Coronary artery (tissue), 2 donors: ENCODE data around the gene VWA3B.
"Not testable (repeated sequence)": the region's sequence is repeated elsewhere in the genome, so short reads cannot be mapped to it uniquely, and the experiment has no call there.

Experiments
- DNase-seq: peaks from one replicate; pipeline ENCODE4 v3.0.0-alpha.2; 2017; ENCODE audit warnings: low spot score
- H3K27ac ChIP-seq, 2 donors: fragments of 200-600 bp; sonication (generic); one replicate each; pipeline ENCODE4 v1.5.1; 2016 to 2019
- H3K4me3 ChIP-seq: fragments of 200-600 bp; sonication (generic); 2 replicates; pipeline ENCODE4 v1.5.1; 2016; ENCODE audit warnings: mild to moderate bottlenecking, moderate library complexity
- TF ChIP-seq, protein P1 (sequence below): fragments of 200-600 bp; sonication (generic); IDR thresholded peaks from one replicate; pipeline ENCODE4 v1.5.1; 2019; ENCODE audit warnings: antibody characterized with exemption

The VWA3B gene

DNA sequence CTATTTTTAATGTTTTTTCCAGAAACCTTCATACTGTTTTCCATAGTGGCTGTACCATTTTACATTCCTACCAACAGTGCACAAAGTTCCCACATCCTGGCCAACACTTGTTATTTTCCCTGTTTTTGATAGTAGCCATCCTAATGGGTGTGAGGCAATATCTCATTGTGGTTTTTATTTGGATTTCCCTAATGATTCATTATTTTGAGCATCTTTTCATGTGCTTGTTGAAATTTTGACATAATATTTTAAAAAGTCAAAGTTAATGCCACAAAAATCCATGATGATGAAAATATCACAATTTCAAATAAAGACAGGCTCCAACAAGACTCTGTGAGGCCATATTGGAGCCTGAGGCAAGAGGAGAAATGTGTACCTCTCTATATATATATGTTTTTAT, 50.2 kb downstream of the VWA3B start:
- TF ChIP-seq, protein P1, sequence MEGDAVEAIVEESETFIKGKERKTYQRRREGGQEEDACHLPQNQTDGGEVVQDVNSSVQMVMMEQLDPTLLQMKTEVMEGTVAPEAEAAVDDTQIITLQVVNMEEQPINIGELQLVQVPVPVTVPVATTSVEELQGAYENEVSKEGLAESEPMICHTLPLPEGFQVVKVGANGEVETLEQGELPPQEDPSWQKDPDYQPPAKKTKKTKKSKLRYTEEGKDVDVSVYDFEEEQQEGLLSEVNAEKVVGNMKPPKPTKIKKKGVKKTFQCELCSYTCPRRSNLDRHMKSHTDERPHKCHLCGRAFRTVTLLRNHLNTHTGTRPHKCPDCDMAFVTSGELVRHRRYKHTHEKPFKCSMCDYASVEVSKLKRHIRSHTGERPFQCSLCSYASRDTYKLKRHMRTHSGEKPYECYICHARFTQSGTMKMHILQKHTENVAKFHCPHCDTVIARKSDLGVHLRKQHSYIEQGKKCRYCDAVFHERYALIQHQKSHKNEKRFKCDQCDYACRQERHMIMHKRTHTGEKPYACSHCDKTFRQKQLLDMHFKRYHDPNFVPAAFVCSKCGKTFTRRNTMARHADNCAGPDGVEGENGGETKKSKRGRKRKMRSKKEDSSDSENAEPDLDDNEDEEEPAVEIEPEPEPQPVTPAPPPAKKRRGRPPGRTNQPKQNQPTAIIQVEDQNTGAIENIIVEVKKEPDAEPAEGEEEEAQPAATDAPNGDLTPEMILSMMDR, result no peak
- Histone ChIP-seq H3K27ac (no peak overlapping the region), H3K4me3 (no peak overlapping the region)
- no peak for DNase-seq

DNA sequence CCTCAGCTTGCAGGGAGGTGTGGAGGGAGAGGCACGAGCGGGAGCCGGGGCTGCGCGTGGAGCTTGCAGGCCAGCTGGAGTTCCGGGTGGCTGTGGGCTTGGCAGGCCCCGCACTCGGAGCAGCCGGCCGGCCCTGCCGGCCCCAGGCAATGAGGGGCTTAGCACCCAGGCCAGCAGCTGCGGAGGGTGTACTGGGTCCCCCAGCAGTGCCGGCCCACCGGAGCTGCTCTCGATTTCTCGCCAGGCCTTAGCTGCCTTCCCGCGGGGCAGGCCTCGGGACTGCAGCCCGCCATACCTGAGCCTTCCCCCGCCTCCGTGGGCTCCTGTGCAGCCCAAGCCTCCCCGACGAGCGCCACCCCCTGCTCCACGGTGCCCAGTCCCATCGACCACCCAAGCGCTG, 52.0 kb downstream of the VWA3B start:
- DNase-seq, H3K27ac ChIP-seq, H3K4me3 ChIP-seq: not testable (repeated sequence)

GRCh38 chr2:98140210-98140609, 53.2 kb downstream of the VWA3B start:
- no peak for DNase-seq
- H3K27ac ChIP-seq, result no peak overlapping the region
- TF ChIP-seq, protein P1, result no peak
- no peak overlapping the region for H3K4me3 ChIP-seq

DNA sequence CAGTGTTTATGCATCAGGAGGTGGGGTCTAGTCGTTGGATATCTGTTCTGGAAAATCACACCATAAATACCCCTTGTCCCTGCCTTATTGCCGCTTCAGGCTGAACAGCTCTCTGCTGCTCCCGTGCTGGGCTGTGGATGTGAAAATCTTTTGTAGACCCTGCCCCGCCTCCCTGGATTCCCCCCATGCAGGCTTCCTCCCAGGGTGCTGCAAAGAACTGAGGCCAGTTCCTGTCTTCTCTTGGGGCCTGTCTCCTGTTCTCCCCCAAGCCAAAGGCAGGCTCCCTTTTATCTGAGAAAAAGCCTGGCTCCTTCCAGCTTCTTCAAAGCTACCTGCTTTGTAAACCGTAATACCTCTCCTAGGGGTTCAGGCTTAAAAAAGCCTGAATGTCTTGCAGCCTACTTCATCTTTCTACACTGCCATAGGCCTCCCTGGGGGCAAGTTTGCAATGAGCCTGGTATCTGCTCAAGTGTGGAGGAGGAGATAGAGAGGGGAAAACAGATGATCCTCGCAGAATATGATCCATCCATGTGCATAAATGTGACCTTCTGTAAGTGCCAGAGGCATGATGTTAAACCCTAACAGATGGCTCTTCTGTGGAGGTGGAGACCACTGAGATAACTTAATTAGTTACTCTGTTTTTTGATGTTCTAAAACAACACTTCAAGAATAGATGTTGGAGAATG, 55.3 kb downstream of the VWA3B start:
- DNase-seq, result peak; percentile 11
- Histone ChIP-seq H3K27ac (no peak overlapping the region), H3K4me3 (no peak overlapping the region)
- TF ChIP-seq, protein P1, result no peak

- Histone ChIP-seq H3K27ac (peak overlapping the region; percentile 37 to 41), H3K4me3 (no peak overlapping the region)
- no peak for DNase-seq
- TF ChIP-seq, protein P1, result no peak
These were observed 58.1 kb downstream of the VWA3B start for GRCh38 chr2:98145070-98145469.

DNA sequence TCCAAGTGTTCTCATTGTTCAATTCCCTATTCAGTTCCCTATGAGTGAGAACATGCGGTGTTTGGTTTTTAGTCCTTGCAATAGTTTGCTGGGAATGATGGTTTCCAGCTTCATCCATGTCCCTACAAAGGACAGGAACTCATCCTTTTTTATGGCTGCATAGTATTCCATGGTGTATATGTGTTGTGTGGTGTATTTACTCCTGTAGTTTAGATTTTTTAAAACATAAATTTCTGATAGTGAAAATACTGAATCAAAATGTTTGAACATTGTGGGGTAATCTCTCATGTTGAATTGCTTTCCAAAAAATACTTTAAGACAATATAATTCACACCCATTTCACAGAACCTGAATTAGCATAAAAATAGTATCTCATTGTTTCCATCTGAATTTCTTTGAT, 60.9 kb downstream of the VWA3B start:
- H3K27ac ChIP-seq, H3K4me3 ChIP-seq, DNase-seq: not testable (repeated sequence)

DNA sequence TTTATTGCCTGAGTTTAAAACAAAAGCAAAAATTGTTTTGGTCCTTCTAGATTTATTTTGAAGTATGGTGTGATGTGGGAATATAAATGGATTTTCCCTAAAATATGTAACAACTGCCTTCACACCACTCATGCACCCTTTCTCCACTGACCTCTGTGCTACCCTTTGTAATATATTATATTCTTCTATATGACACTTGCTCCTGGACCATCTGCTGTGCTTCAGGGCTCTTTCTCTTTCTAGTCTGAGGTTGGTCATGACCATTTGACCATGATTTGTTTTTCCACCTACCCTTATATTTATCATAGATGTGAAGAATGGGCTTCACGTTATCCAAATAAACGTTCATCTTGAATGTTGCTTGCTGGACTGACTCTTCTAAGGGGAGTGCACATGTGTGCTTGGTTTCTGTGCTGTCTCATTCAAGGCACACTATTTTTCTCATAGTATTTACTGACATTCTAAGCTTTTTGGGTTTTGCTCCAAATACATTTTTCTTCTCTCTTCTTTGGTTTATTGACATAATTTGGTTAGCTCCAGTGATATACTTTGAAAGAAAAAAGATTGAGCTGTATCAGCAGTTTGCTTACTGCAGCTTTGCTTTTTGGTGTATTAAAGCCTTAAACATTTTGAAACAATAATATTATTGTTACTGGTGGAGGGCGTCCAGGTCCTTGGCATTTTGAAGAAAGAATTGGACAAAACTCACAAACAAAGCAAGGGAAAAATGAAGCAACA, 61.8 kb downstream of the VWA3B start:
- Histone ChIP-seq H3K4me3 (peak overlapping the region; percentile 44), H3K27ac (peak overlapping the region; percentile 6 to 7)
- no peak for DNase-seq
- TF ChIP-seq, protein P1, result no peak

GRCh38 chr2:98149333-98149697, 62.3 kb downstream of the VWA3B start:
- TF ChIP-seq, protein P1, result no peak
- Histone ChIP-seq H3K4me3 (peak overlapping the region; percentile 44), H3K27ac (peak overlapping the region; percentile 6 to 7)
- no peak for DNase-seq
